Dedifferentiated amniotic fluid mesenchymal stem cell (primary cell): Measurements from ENCODE around the gene FYB1.

Experiments used
- DNase-seq: peaks from one replicate; pipeline ENCODE4 v3.0.0-alpha.2; 2016; ENCODE audit errors: extremely low spot score

The FYB1 gene

DNA sequence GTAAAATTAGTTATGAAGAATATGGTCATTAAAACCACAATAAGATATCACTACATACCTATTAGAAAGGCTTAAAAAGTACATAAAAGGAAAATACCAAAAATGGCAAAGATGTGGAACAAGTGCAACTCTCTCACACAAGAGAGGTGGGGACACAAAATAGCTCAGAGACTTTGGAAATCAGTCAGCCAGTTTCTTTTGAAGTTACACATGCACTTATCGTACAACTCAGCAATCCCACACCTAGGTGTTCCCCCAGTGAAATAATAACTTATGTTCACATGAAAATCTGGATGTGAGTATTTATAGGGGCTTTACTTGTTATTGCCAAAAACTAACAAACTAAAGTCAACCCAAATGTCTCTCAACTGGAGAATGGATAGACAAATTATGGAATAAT, 135.4 kb downstream of the FYB1 start:
- DNase-seq: no peak

DNA sequence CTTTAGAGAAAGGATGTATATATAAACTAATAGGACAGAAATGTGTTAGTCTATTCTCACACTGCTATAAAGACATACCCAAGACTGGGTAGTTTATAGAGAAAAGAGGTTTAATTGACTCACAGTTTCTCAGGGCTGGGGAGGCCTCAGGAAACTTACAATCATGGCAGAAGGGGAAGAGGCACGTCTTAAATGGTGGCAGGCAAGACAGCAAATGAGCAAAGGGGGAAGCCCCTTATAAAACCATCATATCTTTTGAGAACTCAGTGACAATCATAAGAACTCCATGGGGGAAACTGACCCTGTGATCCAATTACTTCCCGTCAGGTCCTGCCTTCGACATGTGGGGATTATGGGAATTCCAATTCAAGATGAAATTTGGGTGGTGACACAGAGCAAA, 136.4 kb downstream of the FYB1 start:
- no peak for DNase-seq

DNA sequence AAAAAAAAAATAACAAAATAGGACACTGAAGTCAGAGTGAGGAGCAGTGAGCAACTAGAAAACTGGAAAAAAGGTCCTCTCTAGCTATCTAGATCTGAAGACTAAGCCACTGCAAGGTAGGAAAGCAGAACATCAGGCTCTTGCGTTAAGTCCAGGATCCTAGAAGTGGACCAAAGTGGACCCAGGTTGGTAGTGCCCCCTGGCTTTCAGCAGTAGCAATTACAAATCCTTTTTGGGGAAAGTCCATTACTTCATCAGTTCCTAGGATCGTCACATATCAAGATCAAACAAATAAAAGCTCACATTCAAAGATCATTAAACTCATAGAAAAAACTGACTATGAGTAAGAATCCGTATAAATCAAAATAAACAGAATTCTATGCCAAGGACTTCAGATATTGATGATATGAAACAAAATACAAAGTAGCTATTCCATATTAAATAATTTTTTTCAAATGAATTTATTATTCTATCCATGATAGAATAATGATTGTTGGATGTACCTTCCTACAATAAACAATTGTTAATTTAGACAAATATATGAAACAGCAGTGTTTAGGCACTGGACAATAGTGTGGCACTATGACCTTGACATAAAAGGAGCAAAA, 138.7 kb downstream of the FYB1 start:
- peak; percentile 75 for DNase-seq

DNA sequence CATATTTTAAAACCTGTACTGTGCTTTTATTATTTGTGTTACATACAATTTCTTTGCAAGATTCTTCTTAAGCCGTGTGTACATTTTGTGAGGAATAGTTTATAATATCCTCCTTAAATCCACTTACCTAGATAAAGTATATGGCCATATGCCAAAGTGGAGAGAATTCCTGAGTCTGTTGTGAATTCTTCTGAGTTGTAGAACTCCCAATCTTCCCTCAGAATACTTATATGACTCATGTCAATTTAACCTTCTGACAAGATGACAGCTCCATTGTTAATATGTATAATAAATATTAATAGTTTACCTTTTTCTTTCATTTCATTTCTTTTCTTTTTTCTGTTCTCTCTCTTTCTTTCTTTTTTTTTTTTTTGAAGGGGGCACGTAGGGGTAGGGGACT, 139.2 kb downstream of the FYB1 start:
- DNase-seq: no peak

DNA sequence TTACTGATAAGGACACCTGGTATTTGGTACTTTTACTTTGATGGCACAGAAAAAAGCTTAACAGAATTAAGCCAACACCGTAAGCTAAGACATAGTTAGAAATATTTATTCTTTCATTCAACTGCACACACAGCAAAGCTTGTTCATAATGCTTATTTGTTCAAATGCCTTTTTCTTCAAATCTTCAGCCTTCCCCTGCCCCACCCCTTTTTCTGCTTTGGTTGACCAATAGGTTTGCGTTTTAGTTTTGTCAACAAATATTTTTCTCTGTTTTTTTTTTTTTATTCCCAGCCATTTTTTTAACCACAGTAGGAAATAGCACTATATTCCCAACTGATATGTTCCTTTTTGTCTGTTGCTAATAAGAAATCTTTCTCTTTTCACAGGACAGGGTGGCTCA, 140.2 kb downstream of the FYB1 start:
- DNase-seq: no peak

DNA sequence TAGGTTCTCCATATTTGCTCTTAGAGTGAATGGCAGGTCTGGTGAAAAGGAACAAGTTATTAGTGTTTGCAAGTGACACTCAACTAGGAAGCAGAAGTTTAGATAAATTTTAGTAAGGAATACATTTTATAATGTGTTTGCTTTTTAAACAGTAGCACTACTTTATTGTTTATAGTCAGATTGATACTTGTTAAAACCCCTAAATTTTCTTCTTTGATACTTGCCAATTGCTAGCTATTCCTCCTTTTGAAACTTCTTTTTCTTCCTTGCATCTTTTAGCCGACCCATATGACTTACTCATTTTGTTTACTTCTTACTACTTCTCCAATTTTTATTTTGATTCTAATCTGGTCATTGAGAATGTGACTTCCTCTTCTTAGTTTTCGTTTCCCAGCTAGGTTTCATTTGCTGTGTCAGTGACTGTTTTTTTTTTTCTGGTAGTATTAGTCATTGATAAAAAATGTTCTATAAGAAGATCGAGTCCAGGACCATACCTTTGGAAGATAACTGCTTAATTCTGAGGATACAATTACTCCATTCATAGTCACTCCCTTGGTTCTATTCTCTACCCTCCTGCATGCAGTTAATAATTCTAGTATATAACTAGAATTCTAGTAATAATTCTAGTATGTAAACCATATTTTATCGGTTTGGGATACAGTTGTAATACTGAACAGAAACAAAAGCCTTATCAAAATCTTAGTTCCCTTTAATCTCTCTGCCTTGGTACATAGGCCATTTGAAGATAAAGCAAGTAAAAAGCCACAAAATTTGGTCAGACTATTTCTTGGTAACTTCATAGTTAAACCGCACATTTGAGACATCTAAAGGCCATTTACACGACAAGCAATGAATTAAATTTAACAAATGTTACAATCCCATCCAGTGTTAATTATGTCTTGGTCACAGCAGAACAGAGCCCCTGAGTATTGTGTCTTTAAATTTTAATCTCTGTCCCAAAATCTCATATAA, 142.3 kb downstream of the FYB1 start:
- DNase-seq: no peak

DNA sequence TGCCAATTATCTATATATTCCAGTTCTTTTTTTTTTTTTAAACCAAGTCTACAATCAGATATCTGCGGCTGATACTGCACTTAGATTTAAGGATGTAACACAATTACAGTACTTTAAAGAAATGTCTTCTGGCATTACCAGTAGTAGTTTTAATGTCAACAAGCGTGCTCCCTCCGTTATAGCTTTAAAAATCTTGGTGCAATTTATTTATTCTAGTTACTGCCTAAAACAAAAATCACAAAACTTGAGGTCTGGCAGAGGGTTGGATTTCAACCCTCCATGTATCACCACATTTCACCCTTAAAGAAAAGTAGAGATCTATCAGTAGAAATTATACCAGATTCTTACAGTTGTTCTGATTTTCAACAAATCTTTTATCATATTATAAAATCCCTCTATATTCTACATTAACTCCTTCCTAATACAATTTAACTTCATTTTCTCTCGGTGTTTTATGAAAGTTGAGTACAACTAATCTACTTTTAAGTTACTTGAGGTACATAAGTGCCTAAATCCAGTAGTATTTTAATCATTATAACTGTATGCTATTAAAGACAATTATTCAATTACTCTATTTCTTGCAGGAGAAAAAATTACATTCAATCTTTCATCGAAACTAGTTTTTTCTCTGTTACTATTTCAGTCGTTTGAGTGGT, 143.1 kb downstream of the FYB1 start:
- no peak for DNase-seq

DNA sequence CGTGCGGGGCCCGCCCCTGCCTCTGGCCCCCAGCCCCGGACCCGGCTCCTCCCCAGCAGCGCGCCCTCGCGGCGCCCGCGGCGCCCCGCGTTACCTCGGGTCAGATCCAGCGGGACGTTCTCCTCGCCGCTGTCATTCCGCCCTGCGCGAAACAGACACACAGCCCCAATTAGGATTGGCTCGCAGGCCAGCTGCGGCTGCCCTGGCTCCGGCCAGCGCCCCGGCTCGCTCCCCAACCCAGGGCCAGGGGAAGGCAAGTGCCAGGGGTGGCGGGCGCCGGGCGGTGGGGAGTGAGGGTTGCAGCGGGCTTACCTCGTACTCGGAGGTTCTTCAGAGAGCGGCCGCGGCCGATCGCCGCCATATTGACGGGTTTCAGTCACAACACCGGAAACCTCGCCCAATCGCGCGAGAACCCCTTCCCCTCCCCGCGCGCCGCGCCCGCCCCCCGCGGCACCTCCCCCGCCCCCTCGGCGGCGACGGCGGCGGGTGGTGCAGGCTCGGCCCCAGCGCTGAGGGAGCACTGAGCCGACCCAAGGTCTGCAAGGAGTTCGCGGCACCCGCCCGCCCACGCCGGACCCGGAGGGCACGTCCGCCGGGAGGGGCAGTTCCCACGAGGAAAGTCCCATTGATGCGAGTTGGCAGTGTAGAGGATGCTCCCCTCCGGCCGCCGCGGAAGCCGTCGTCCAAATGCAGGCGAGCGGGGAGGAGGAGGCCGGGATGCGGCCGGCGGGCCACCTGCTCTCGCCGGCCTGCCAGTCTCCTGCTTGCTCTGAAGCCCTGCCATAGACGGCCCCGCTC, 145.1 kb downstream of the FYB1 start, which contains the start of gene RICTOR:
Gene RICTOR (minus strand): TSS at position 383 of the 798 bp plus-strand sequence. CDS start 22 bp downstream, at position 361.
- peak; percentile 85 for DNase-seq

DNA sequence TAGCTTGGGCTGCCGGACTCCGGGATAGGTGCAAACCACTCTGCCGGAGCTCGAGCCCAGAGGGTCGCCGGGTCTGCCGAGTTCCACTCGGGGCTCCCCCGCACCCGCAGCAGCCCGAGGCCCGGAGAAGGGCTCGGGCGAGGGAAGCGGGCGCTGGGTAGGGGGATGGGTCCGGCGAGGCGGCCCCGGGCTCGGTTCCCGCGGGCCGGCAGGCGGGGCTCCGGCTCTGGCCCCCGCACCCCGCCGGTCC, 145.7 kb downstream of the FYB1 start:
- DNase-seq: no peak

DNA sequence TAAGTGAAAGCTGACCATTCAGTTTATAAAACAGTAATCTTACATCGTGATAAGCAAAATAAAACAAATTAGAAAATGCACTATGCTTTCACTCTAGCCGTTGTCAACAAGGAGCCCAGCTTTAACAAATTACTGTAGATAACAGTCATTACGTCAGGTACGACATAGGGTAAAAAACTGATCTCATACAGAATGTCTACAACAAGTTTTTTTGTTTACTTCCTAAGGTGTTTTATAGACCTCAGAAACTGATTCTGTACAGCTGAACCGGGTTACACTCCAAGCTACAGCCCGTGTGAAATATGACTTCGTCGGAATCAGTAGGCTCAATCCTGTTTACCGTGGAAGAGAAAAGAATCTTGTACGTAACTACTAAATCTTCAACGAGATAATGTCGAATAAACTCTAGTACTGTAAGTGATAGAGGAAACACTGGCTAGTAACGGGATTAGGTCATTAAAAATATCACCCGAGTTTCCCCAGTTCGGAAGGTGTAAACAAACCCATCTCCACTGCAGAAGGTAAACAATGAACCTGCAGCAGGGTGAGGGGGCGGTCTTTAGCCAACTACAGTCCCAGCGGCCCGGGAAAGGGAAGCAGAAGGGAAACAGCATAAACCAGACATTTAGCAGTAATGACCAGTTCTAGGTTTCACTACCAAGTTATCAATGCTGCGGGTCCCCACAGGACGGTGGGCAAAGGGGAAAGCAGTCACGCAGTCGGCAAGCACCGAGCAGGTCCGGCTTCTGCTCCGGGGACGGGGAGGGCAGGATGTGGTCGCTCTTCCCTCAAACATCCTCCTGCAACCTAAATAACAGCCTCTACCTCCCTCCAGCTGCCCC, 146.2 kb downstream of the FYB1 start:
- DNase-seq: no peak

DNA sequence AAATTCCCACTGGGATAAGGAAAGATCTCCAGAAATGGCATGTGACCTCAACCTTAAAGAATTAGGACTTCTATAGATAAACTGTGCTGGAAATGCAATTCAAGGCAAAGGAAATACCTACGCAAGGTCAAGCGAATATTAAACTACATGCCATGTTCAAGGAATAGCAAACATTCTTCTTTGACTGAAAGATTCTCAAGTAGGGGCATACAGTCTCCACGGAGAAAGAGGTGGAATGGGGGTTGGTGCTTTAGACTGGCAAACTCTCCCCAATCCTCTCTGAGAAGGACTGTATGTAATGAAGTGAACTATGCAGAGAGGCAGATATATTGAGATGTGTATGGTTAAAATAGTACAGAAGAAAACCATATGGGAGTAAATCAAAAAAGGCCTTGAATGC, 151.3 kb downstream of the FYB1 start:
- DNase-seq: no peak

DNA sequence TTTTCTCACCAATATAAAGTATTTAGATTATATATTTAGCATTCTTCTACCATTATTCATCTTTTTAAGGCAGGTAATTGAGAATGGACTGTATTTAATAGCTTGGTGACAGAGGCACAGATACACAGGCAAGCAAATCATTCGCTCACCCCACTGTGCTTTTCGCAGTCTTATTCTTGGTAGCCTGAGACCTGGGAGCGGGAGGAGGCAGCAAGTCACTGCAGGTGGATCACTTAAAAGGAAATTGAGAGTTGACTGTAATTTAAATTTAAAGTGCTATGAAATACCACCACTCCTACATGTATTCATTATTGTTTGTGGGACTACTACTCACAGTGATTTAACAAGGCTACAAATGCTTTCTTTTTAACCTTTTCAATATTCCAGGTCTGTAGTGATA, 154.9 kb downstream of the FYB1 start:
- DNase-seq: no peak

DNA sequence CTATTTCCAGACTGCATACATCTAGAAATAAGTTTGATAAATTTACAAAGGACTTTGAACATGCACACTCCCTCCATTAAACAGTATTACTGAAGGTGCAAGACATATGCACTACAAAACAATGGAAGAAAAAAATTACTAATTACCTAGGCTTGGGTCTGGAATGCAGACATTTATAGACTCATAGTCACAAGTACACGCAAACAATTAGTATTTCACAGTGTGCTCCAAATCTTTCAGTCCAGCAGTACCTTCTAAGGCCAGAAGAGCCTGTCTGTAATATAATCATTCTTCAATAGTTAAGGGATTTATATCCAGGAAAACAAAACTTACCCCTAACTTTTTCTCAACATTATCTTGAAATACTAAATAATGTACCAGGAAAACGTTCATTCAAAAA, 156.3 kb downstream of the FYB1 start:
- DNase-seq: no peak

DNA sequence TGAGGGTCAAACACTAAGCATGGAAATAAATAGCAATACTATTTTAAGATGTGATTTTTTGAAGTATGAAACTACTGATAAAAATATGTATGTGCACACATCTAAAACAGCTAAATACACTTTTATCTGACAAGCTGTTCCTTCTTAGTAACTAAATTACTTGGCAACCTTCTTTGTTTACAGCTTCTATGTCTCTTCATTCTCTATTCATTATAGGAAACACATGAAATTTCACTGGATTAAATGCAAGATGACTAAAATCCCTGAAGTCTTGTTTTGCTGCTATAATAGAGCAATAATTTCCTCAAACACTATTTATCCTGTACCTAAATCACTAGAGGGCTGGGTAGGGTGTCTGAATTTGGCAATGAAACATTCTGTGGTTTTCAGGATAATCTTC, 156.8 kb downstream of the FYB1 start:
- no peak for DNase-seq

DNA sequence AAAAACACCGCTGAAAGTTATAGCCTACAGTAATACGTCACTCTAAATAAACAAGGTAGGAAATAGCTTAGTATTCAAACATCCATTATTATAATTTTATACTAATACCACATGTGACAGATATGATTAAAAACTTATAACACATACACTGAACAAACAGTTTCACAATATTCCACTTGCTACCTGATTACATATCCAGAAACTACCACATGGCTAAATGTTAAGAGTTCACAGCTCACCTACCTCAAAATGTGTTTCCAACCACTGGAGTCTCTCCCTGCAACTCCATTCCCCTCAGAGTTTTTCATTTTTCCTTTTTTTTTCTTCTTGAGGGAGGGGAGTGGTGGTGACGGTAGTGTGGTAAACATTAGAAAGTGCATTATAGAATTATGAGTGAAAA, 157.3 kb downstream of the FYB1 start:
- DNase-seq: no peak

DNA sequence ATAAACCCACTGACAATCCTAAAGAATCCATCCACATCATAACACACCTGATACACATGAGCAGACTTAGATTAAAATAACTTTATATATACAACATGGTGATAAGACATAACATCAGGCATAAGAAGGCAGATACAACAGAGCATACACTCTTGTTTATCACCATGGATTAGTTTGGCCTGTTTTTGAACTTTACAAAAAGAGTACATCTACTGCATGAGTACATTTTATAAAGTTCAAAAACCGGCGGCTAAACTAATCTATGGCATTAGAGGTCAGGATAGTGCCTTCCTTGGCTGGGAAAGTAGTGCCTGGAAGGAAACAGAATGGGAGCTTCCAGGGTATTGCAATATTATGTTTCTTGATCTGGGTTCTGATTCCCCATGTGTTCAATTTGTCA, 160.3 kb downstream of the FYB1 start:
- no peak for DNase-seq

DNA sequence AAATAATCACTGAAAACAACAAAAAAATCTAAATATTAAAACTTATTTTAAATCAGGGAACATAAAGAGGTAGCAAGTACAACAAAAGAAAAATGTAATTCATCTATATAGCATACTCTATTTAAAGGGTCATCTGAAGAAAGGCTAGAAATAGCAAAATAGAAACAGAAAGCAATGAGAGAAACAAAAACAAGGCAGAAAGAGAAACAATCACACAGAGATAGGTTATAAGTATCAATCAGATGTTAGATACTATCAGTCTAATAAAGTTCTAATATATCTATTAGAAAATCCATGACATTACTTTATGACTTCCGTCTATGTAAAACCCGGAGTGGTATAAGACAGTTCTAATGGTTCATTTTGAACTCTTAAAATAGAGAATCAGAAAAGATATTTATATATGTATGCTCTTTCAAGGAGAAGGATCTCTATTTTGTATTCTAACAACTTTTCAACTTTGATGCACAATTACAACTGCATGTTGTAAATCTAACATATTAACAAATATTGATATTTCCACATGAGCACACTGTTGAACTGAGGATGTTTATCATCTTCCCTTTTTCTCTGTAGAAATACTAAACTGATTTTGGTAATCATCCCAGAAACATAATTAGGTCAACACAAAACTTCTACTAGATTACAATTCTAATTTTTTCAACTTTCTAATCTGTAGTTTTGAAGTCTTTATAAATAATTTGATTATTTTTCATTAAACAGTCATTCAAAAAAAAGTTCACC, 161.0 kb downstream of the FYB1 start:
- DNase-seq: no peak

DNA sequence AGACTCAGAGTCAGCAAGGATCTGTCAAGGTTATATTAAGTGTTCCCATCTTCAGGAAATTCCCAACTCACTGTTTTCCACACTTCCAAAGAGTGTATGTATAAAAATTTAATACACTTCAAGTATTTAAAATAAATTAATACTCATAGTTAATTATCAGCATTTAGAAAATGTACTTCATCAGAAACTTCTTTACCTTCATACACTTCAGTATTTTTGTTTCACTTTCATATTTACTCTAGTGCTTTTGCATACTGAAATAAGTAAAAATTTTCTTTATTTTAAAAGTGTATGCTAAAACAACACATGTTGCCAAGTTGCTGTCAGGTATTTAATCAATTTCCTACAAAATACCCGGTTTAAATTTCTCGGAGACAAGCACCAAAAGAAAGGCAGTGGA, 161.6 kb downstream of the FYB1 start:
- DNase-seq: no peak

DNA sequence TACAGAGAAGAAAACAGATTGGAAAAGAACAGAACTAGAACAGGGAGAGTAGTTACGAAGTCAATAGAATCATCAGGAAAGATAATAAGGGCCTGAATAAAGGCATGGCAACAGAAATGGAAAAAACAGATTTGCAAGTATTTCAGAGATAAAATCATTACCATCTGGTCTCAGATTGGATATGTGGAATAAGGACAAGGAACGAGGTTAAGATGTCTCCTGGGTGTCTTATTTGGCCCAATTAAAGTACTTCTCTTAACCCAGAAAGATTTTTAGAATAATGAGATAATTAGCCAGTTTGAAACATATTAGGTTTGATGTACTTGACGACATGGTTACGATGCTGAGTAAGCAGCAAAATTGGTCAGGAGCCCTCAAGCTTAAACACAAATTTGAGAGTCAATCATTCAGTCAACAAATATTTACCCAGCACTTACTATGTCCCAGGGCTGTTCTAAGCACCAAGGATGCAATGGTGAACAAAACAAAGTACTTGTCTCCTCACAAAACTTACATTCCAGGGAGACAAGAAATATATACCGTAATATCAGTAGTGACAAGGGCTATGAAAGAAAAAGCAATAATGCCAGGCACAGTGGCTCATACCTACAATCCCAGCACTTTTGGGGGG, 163.5 kb downstream of the FYB1 start:
- no peak for DNase-seq
